ENCODE measurements around the gene TPPP.

TPPP gene

GRCh38 chr5:676699-677076 lies 16.5 kb downstream of the TPPP start:
- DNase-seq, result no peak

GRCh38 chr5:675871-676698 lies 17.1 kb downstream of the TPPP start:
- DNase-seq, result no peak

GRCh38 chr5:675111-675870 lies 17.9 kb downstream of the TPPP start:
- DNase-seq, result no peak

GRCh38 chr5:674630-675011 lies 18.5 kb downstream of the TPPP start:
- no peak for DNase-seq

- DNase-seq, result peak; percentile 21
Measured at GRCh38 chr5:673831-674629, 19.1 kb downstream of the TPPP start.

GRCh38 chr5:673161-673830 lies 19.9 kb downstream of the TPPP start:
- no peak for DNase-seq

GRCh38 chr5:672329-673160 lies 20.6 kb downstream of the TPPP start:
- DNase-seq, result peak; percentile 98

- peak; percentile 85 for DNase-seq
Measured at GRCh38 chr5:671459-672328, 21.5 kb downstream of the TPPP start.

GRCh38 chr5:670396-671270 lies 22.5 kb downstream of the TPPP start:
- no peak for DNase-seq

GRCh38 chr5:669842-670395 lies 23.2 kb downstream of the TPPP start:
- no peak for DNase-seq

- no peak for DNase-seq
Measured at GRCh38 chr5:669111-669841, 23.9 kb downstream of the TPPP start.

- no peak for DNase-seq
Measured at GRCh38 chr5:668283-668995, 24.7 kb downstream of the TPPP start.

- no peak for DNase-seq
Measured at GRCh38 chr5:666816-667498, 26.2 kb downstream of the TPPP start.

GRCh38 chr5:665956-666711 lies 27.0 kb downstream of the TPPP start:
- no peak for DNase-seq

GRCh38 chr5:665541-665955 lies 27.6 kb downstream of the TPPP start:
- DNase-seq, result peak; percentile 16

- no peak for DNase-seq
Measured at GRCh38 chr5:664994-665360, 28.2 kb downstream of the TPPP start.
